ENCODE data around the gene SKIDA1.

SKIDA1 gene

GRCh38 chr10:21528236-21529031, 3.0 kb upstream of the SKIDA1 start:
- peak; percentile 63 for FAIRE-seq

- FAIRE-seq, result peak; percentile 68
Observed at GRCh38 chr10:21527598-21528235, 2.2 kb upstream of the SKIDA1 start.

GRCh38 chr10:21526860-21527597, 1.5 kb upstream of the SKIDA1 start:
- FAIRE-seq, result no peak

DNA sequence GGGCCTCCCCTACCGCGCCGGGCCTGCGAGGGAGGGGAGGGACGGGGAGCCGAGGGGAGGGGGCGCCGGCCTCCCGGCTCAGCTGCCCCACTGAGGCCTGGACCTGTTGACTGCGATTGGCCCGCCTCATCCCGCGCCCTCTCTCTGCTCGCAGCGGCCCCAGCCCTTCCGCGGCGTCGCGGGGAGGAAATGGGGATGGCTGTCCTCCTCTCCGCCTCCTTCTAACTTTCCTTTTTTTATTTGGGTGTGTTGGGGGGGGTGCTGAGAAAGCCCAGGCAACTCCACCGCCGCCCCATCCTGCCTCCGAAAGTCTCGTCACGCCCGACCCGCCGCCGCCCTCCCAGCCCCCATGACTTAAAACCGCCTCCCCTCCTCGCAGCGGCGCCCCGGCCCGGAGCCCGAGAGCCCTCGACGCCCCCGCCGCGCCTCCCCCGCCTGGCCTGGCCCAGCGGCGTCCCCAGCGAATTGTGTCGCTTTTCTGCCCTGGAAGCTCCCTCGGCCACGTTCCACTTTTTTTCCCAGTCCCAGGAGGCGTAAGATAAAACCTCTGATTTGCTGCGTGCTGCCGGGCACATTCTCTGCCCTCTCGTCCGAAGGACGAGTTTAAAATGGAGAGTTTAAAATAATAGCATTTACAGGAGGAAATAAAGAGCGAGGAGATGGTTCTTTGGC, 842 bp upstream of the SKIDA1 start:
- no peak for FAIRE-seq

GRCh38 chr10:21524526-21525366, 736 bp downstream of the SKIDA1 start:
- no peak for FAIRE-seq

- peak; percentile 11 for FAIRE-seq
Observed at GRCh38 chr10:21524131-21524525, 1.4 kb downstream of the SKIDA1 start.

DNA sequence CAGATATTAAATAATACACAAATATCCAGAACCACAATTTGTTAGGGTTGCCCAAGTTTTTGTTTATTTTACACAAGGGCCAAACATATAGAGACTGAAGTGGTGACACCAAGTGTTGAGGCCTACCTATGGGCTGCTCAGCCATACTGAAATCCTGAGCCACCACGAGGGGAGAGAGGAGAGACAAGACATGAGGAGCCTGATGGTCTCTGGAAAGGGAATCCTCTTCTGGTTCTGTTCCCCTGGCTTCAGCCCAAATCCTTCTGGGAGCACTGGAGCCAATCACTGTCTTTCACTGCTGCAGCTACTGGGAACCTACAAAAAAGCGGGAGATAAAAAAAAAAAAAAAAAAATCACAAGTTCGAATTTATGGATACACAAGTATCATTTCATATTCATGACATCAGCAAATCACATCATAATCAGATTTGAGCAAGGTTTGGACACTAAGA, 1.9 kb downstream of the SKIDA1 start:
- FAIRE-seq, result no peak

GRCh38 chr10:21522631-21523406, 2.7 kb downstream of the SKIDA1 start:
- FAIRE-seq, result no peak

DNA sequence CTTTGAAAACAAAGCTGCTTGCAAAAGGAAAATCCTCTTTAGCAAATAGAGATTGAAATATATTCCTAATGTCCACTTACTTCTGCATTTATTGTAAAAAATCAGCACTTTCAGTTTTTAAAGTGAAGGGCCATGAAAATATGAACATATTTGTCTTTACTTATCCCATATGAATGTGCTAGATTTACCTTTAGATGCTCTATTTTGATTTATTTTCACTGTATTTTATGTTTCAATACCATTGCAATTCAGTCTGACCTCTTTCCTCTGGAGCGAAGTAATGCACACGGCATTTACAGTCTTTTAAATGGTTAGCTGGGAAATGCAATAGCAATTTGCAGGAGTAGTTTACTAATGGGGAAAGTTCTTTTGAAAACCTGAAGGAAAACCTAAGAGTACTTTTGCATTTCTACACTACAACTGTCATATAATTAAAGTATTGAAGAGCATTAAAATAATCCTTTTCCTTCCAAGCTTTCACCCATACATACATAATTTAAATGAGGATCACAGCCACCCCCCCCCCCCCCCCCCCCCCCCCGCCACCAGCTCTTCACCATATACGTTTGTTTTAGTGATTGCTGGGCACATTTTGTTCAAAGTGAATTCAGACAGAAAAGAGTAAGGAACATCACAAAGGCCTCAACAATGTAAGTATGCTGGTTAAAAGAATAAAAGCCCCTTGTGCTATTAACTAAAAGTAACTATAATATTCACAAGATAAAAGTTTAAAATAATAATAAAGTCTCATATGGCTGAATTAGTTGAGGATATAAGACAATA, 3.5 kb downstream of the SKIDA1 start:
- no peak for FAIRE-seq

DNA sequence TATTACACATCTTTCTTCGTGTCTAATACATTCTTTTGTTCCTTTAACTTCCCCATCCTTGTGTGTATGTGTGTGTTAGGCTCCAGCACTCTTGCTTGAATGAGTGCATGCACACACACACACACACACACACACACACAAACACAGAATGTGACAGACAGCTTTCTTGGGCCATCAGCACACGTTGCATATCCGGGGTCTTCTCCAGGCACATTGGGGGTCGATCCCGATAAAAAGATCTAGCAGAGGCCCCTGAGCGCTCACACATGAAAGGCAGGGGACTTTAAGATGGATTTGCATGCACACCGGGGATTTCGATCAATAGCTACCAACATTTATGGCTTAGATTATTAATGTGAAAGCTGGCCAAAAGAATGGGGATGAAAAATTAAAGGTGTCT, 4.5 kb downstream of the SKIDA1 start:
- no peak for FAIRE-seq

DNA sequence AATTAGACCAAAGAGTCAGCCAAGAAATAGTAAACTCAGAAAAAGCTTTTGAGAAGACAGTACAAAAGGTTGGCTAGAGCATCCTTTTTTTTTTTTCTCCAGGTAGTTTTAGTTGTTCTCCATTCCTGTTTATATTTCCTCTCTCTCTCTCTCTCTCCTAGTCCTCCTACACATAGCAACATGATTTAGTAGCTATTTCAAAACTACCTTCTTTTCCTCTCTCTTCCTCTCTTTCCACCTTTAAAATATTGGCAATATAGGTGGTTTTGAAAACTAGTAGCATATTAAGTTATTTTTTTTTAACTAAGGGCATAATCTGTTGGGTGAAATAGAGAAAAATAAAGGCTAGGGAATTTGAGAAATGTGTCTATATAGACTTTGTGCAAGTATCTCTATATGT, 5.0 kb downstream of the SKIDA1 start:
- FAIRE-seq, result no peak

DNA sequence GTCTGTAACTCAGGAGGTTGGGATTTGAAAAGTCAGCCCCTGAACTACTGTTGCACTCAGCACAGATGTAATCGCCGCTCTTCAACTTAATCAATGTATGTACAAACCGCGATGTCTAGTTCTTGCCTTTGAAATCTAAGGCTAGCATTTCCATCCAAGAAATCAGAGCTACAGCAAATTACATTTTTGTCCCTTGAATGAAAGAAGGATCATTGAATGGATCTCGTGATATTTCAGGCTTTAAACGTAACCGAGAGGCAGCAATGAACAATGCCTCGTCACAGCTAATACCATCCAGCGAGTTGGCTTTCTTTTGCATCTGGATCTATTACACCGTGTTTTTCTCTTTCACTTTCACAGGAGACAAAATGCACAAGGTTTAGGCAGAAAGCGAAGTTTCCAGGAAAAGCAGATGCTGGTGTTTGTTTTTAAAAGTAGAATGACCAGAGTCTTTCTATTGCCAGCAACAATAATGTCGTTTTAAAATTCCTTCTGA, 5.5 kb downstream of the SKIDA1 start:
- FAIRE-seq, result no peak

DNA sequence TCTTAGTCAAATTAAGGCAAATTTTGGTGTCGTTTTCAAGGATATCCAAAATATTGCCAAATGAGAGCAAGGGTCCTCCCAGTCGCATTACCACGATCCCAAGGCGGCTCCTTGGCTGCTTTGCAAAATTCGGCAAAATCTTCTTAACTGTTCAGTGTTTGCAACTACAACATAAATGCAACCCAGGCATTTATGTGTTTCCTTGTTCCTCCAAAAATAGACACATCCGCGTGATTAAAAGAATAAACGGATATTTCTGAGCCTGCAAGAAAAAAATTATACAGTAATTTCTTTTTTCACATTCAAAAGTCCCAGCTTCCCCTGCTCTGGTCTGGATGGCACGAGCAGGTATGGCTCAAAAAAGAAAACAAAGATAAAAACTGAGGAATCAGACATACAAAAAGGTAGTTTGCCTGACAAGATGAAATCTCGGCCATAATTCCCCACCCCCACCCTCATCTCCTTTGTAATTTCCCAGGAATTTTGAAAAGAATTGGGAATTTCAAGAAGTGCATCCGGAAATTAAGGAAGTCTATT, 6.0 kb downstream of the SKIDA1 start:
- FAIRE-seq, result no peak

DNA sequence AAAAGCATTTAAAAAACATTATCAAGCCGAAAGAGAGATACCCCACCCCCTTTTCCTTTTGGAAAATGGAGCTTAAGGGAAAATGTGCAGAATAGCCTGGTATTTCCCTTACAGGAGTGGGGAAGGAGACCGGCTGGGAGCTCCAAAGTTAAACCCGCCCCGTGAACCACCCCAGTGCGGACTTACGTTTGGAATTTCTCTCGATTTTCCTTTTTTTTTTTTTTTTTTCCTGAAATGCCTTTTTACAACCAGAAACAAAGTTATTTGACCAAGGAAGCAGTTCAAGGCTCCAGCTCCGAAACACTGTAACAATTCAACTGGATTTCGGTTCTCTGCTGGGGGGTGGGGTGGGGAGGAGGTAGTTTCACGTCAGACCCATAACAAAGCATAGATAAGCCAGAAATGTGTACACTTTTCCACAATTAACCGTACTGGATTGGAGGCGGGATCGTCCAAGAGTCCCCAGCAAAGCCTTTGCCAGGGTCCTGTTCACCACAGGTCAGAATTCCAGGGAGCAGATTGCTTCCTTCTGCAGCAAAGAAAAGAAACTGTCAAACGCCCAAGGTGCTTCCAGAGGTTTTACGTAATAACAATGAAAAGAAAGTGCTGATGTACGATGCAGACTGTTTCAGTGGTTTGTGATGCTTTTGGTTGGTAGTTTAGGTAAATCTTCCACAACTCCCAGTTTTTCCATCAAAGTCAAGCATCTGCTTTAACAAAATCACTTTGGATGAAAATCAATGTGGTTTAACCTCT, 6.7 kb downstream of the SKIDA1 start:
- no peak for FAIRE-seq

DNA sequence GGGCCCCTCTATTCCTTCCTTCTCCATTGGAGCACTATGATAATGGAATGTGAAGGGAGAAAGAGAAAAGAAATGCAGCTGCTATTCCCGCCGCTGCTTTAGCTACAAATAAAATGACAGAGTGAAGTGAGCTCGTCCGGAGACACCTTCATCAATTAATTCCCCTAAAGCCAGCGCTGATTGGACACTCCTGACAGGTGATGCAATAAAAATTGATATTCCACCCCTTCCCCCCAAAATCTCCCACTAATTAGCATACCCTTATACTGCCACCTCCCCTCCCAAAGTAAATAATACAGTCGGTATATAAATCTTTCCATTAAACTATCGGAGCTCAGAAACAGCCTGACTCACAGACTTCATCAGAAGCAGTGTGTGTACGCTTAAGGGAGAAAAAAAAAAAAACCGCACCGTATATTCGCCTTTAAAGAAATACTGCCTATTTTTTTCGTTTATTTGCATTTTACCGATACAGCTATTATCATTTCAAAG, 7.3 kb downstream of the SKIDA1 start:
- FAIRE-seq, result peak; percentile 65

DNA sequence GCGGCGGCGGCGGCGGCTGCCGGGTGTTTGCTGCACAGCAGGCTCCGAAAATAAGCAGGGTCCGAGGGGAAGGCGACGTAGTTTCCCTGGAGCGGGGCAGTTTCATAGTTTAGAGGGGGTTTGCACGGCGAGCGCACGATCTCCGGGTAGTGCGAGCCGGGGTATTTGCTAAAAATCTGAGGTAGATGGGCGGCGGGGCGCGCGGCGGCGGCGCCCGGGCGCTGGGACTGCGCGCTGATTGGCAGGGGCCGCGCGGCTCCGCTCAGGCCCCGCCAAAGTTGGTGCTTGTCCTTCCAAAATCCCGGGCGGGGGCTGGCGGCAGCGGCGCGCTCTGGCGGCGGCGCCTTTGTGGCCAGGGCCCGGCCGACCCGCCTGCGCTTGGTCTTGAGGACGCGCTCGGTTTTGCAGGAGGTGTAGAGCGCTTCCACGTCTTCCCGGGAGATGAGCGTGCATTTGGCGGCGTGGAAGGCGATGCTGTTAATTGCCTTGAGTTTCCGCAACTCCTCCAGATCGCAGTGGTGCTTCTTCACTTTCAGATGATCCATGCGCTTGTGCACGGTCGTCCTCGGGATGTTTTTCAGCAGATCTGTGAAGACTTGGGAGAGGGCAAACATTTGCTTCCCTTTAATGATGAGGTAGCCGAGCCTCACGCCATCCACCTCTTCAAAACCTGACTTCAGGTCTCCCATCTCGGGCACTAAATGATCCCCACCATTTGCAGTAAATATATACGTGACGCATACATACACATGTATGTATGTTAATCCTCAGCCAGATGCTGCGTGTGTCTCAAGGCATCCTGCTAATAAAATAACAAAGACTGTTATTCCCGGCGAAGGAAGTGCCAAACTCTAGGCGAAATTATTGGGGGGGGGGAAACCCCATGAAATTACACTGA, 8.1 kb downstream of the SKIDA1 start:
- FAIRE-seq, result no peak

- FAIRE-seq, result no peak
Observed at GRCh38 chr10:21516242-21517131, 9.0 kb downstream of the SKIDA1 start.
